ENCODE results near the gene TRERF1. TPM values are rescaled to one million over a fixed set of nuclear protein-coding genes. Genes with fewer than 3 reads are reported as not detected.

TRERF1 gene
- polyA plus RNA-seq, 1 donor (not counting 4 experiments of a cell fraction or from before 2014, with no cell fraction given): 4.8 TPM

GRCh38 chr6:42409581-42409980 is 42.1 kb downstream of the TRERF1 start:
- no peak overlapping the region for H2AFZ ChIP-seq (ENCODE audit: control insufficient read depth, low read length)
- no peaks in the 10 kb centered on the region for H3K36me3 ChIP-seq (ENCODE audit: control insufficient read depth in 2 of 2, extremely low read depth in 1 of 2, insufficient read depth in 2 of 2, low read length in 2 of 2)
- no peak overlapping the region for H3K4me2 ChIP-seq (ENCODE audit: control insufficient read depth, extremely low read depth, insufficient read depth, low read depth, low read length)
- TF ChIP-seq CTCF (optimal IDR thresholded peaks at IDR 0.05 in 1 of 3, IDR thresholded peaks at IDR 0.05 in 1 of 3, conservative IDR thresholded peaks at IDR 0.05 in 1 of 3; ENCODE audit: extremely low read depth in 1 of 3, insufficient read depth in 2 of 3, low read length in 3 of 3): no peak
- peaks cover 36% of the 10 kb centered on the region for H3K4me1 ChIP-seq (ENCODE audit: control insufficient read depth, extremely low read depth, insufficient read depth, low read length)
- peaks cover 23% of the 10 kb centered on the region for H3K79me2 ChIP-seq (ENCODE audit: control insufficient read depth, insufficient read depth, low read length)
- no peaks in the 10 kb centered on the region for H4K20me1 ChIP-seq (ENCODE audit: control insufficient read depth, extremely low read depth, insufficient read depth, low read length)
- no peak for DNase-seq (ENCODE audit: low read depth, low spot score)
- no peak for FAIRE-seq
- no peak overlapping the region for H3K9ac ChIP-seq (ENCODE audit: control insufficient read depth, extremely low read depth, insufficient read depth, low read length)
- dilution Hi-C loops (cut with MboI; ENCODE audit: extremely low pct_ligation_motif_present, low sequenced_read_pairs): no loop called here
- H3K4me3 ChIP-seq (ENCODE audit: control insufficient read depth in 2 of 3, extremely low read depth in 1 of 3, insufficient read depth in 2 of 3, low read depth in 1 of 3, low read length in 3 of 3): no peak overlapping the region
- peaks cover 2% of the 10 kb centered on the region for H3K9me1 ChIP-seq (ENCODE audit: control insufficient read depth, extremely low read depth, insufficient read depth, low read length)
- H3K9me3 ChIP-seq (ENCODE audit: control insufficient read depth, low read depth, low read length): no peaks in the 10 kb centered on the region
- no peak overlapping the region for H3K27ac ChIP-seq (ENCODE audit: control insufficient read depth, insufficient read depth, low read length)
- H3K27me3 ChIP-seq (ENCODE audit: control insufficient read depth, extremely low read depth, insufficient read depth, low read length): no peaks in the 10 kb centered on the region

- peak; percentile 92 for FAIRE-seq
- Histone ChIP-seq H3K4me1 (ENCODE audit: control insufficient read depth, extremely low read depth, insufficient read depth, low read length) (peaks cover 58% of the 10 kb centered on the region), H4K20me1 (ENCODE audit: control insufficient read depth, extremely low read depth, insufficient read depth, low read length) (no peaks in the 10 kb centered on the region), H2AFZ (ENCODE audit: control insufficient read depth, low read length) (peak overlapping the region; percentile 44), H3K36me3 (ENCODE audit: control insufficient read depth in 2 of 2, extremely low read depth in 1 of 2, insufficient read depth in 2 of 2, low read length in 2 of 2) (no peaks in the 10 kb centered on the region), H3K9ac (ENCODE audit: control insufficient read depth, extremely low read depth, insufficient read depth, low read length) (peak overlapping the region; percentile 67), H3K4me3 (ENCODE audit: control insufficient read depth in 2 of 3, extremely low read depth in 1 of 3, insufficient read depth in 2 of 3, low read depth in 1 of 3, low read length in 3 of 3) (peak overlapping the region; percentile 13 to 62 (median 51)), H3K4me2 (ENCODE audit: control insufficient read depth, extremely low read depth, insufficient read depth, low read depth, low read length) (peak overlapping the region; percentile 80), H3K27ac (ENCODE audit: control insufficient read depth, insufficient read depth, low read length) (peak overlapping the region; percentile 84), H3K27me3 (ENCODE audit: control insufficient read depth, extremely low read depth, insufficient read depth, low read length) (no peaks in the 10 kb centered on the region), H3K9me1 (ENCODE audit: control insufficient read depth, extremely low read depth, insufficient read depth, low read length) (peaks cover 2% of the 10 kb centered on the region), H3K79me2 (ENCODE audit: control insufficient read depth, insufficient read depth, low read length) (peaks cover 25% of the 10 kb centered on the region), H3K9me3 (ENCODE audit: control insufficient read depth, low read depth, low read length) (no peaks in the 10 kb centered on the region)
- no peak for DNase-seq (ENCODE audit: low read depth, low spot score)
- dilution Hi-C loops (cut with MboI; ENCODE audit: extremely low pct_ligation_motif_present, low sequenced_read_pairs): no loop called here
- no peak for TF ChIP-seq CTCF (optimal IDR thresholded peaks at IDR 0.05 in 1 of 3, IDR thresholded peaks at IDR 0.05 in 1 of 3, conservative IDR thresholded peaks at IDR 0.05 in 1 of 3; ENCODE audit: extremely low read depth in 1 of 3, insufficient read depth in 2 of 3, low read length in 3 of 3)
- TF ChIP-seq EZH2 (IDR thresholded peaks at IDR 0.05; ENCODE audit: low read length): no peak
Measured at GRCh38 chr6:42407379-42407778, 44.3 kb downstream of the TRERF1 start.

Measured in keratinocyte (primary cell).